Sciatic nerve (tissue), 2 donors: Measurements from ENCODE around the gene RASA4B. TPM values are rescaled to one million over a fixed set of nuclear protein-coding genes. Genes with fewer than 3 reads are reported as not detected.
"Not testable (repeated sequence)": the region's sequence is repeated elsewhere in the genome, so short reads cannot be mapped to it uniquely, and the experiment has no call there.

Source experiments
- ATAC-seq: fragments of 200-7000 bp; cut with Tn5 transposase; one replicate; pipeline ENCODE4 v1.9.1; 2020; ENCODE audit warnings: mild to moderate bottlenecking, moderate library complexity
- DNase-seq: peaks from one replicate; pipeline ENCODE4 v3.0.0-alpha.2; 2020; ENCODE audit warnings: low spot score
- intact Hi-C: fragments of 100-400 bp; cut with DNase I; formaldehyde crosslinking; loops from one replicate; pipeline ENCODE4 v1.14.2; 2022
- total RNA-seq: library from RNA; stranded (reverse); fragmentation: NEBNext Ultra II Directional; extraction: Animal tissue kit (Norgen Biotek cat#: 25700); gene quantifications from one replicate; pipeline ENCODE4 v1.2.1, GENCODE V29; 2021
- donor health status: DM: no; HTN: no; CAD: no.
- donor health status: DM: no; HTN: no; CAD: no.

RASA4B gene
- total RNA-seq, 1 donor from 2014 or later: 59.3 TPM

- peak; percentile 2 for ATAC-seq
- intact Hi-C loops: no loop called here
- DNase-seq: no peak
Measured at GRCh38 chr7:102463841-102464576, 53.6 kb downstream of the RASA4B start.

DNA sequence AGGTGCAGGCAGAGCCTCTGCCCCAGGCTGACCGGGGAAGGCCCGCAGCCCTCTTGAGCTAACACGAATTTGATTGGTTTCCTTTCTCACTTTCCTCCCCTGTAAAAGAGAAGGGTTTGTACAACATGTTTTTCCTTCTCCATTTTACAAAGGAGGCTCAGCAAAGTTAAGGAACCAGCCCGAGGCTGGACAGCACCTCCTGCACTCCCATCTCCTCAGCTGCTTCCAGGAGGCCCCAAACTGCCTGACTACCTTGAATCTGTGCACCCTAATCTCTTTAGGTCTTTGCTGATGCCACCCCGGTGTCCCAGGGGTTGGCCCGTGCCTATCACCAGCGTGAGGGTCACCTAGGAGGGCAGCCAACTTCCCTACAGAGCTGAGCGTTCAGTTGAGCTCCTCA lies 57.1 kb downstream of the RASA4B start:
- DNase-seq (no peak), ATAC-seq (no peak)
- intact Hi-C loops: no loop called here

DNA sequence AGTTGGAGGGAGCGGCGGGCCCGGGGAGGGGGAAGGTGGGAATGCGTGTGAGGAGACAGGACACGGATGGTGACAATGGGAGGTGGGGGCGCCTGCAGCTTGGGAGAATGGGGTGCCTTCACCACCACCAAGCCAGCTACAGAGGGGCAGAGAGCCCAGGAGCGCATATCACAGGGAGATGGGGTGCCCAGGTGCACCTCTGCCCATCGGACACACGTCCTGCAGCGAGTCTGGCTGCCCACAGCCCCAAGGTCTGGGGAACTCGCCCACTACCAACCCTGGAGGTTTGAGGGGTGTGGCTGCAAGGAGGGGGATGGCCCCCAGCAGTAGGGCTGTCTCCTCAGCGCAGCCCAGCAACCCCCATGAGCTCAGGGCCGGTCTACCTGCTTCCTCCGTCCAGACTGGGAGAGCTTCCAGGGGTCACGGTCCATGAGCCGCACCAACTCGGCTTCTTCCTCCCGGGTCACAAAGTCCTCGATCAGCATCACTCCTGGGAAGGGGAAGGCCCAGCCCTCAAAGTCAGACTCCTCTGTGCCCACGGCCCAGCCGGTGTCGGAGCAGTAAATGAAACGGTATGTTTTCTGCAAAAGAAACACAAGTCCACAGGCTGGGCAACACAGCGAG lies 58.2 kb downstream of the RASA4B start:
- no peak for DNase-seq
- ATAC-seq: no peak
- intact Hi-C loops: no loop called here

GRCh38 chr7:102457352-102457924 lies 60.1 kb downstream of the RASA4B start:
- ATAC-seq: no peak
- DNase-seq: no peak
- intact Hi-C loops: no loop called here

- no peak for ATAC-seq
- DNase-seq: no peak
- intact Hi-C loops: no loop called here
Measured at GRCh38 chr7:102456327-102456726, 61.2 kb downstream of the RASA4B start.

DNA sequence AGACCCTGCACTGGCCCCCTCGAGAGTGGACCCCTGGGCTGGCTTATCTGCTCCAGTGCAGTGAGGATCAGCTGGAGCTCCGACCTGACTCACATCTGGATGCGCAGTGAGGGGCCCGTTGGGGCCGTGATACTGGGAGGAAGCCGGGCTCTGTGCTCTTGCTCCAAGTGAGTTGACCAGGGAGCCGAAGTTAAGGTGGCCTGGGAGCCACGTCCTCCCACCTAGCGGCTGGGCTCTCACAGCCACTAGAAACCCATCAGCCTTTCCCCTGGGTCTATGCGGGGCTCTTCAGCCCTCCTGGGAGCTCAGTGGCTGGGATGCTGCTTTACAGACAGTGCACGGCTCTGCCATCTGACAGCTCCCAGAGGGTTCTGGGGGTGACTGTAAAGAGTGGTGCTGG lies 62.0 kb downstream of the RASA4B start:
- ATAC-seq (no peak), DNase-seq (no peak)
- intact Hi-C loops: no loop called here

GRCh38 chr7:102454932-102455331 lies 62.6 kb downstream of the RASA4B start:
- intact Hi-C loops, ATAC-seq: not testable (repeated sequence)

DNA sequence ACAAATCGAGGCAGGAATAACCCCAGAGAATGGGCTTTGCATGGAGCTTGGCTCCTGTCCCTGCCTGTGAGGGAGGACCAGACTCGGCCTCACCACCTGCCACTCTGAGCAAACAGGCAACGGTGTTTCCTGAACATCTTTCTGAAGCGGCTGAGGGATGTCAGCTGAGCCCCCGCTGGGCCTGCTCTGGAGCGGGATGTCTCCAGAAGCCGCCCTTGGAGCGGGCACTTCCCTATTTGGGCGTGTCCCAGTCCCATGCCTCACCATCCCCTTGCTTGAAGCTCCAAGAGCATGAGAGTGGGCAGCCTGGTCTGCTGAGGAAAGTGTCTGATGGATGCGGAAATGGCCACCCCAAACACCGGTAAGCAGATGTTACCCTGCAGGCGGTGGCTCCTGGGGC lies 63.1 kb downstream of the RASA4B start:
- DNase-seq: no peak
- intact Hi-C loops: no loop called here
- ATAC-seq: no peak

More at GRCh38 chr7:102454932-102455331, 62.6 kb downstream of the RASA4B start:
- not testable (repeated sequence) for DNase-seq

DNA sequence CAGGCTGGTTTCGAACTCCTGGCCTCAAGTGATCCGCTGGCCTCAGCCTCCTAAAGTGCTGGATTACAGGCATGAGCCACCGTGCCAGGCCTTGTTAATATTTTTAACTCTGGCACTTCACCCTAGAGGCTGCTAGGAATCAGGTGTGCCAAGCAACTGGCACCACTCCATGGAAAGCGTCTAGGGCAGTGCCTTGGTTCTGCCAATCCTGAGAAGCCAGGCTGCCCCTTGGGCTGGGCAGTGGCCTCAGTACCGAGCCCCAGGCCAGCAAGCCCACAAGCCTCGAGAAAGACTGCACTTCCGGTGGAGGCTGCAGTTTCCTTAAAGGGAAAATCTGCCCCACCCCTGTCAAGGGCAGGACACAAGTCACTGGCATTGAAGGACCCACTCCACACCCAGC lies 64.3 kb downstream of the RASA4B start:
- intact Hi-C loops: no loop called here
- no peak for ATAC-seq

DNA sequence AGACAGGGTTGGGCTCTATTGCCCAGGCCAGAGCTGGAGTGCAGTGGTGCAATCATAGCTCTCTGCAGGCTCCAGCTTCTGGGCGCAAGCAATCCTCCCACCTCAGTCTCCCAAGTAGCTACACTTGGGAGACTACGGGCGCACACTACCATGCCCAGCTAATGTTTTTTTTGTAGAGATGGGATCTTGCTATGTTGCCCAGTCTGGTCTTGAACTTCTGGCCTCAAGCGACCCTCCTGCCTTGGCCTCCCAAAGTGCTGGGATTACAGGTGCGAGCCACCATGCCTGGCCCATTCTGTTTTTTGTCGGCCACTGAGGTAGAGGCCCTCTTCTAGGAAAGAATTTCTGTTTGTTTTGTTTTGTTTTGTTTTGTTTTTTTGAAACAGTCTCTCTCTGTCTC lies 65.1 kb downstream of the RASA4B start:
- DNase-seq (no peak), ATAC-seq (no peak)
- intact Hi-C loops: no loop called here

More for the DNA sequence above, 64.3 kb downstream of the RASA4B start:
- DNase-seq: no peak

DNA sequence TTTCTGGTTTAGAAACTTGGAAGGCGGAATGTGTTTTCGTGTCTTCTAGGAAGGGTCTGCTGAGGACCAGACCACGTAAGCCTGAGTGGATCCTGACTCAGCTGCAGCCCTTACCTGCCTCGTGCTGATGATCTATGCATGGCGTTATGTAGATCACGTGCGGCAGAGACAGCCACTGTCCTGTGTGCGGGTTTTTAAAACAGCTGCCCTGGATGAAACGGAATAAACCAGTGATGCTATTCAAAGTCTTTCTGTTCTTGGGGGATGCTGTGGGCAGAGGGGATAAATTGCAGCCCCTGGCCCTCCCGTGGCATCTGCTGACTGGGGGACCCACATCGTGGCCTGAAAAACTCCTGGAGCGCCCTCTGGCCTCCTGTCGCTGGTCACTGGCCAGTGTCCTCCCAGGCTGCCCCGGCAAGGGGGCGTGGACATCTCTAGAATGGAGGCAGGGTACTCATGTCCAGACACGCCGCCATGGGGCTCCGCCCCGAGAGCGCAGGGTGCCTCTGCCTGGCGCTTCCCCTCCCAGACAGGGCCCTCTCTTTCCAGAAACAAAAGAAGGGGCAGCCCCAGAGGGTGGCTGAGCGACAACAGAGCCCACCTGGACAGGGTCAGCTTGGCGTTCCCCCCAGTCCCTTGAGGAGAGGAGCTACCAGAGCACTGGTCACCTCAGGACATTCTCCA lies 66.1 kb downstream of the RASA4B start:
- ATAC-seq: no peak
- intact Hi-C loops: no loop called here

DNA sequence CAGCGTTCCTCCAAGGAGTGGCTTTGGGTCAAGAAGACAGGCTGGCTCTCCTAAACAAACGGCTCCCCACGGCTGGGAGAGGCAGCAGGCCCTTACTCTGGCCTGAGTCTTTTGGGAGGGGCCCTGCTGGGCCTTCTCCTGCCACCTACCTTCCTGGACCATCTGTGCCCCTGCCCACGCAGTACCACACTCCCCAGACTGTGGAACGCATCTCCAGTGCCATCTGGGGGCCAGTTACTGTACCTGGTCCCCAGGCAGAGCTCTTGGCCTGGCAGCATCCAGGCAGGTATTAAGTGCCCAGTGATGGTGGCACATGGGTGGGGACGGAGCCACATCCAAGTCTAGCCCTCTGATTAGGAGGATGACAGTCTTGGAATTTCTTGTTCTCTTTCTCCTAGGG lies 67.3 kb downstream of the RASA4B start:
- ATAC-seq: no peak

More for the DNA sequence above, 66.1 kb downstream of the RASA4B start:
- no peak for DNase-seq

GRCh38 chr7:102449136-102449535 lies 68.4 kb downstream of the RASA4B start:
- ATAC-seq (no peak), DNase-seq (no peak)
- intact Hi-C loops: no loop called here

More for the DNA sequence above, 67.3 kb downstream of the RASA4B start:
- DNase-seq: no peak
- intact Hi-C loops: no loop called here

- ATAC-seq (no peak), DNase-seq (no peak)
- intact Hi-C loops: no loop called here
Measured at GRCh38 chr7:102447311-102447710, 70.3 kb downstream of the RASA4B start.

- DNase-seq (no peak), ATAC-seq (no peak)
- intact Hi-C loops: no loop called here
Measured at GRCh38 chr7:102446387-102447156, 71.0 kb downstream of the RASA4B start.

DNA sequence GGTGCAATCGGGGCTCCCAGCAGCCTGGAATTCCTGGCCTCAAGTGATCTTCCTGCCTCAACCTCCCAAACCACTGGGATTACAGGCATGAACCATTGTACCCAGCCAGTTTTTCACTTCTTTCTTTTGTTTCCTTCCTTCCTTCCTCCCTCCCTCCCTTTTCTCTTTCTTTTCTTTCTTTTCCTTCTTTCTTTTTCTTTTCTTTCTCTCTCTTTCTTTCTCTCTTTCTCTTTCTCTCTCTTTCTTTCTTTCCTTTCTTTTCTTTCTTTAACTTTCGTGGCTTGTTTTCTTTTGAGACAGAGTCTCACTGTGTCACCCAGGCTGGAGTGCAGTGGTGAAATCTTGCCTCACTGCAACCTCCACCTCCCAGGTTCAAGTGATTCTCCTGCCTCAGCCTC lies 71.9 kb downstream of the RASA4B start:
- no peak for DNase-seq
- intact Hi-C loops: no loop called here
- ATAC-seq: no peak

- ATAC-seq (no peak), DNase-seq (no peak)
- intact Hi-C loops: no loop called here
Measured at GRCh38 chr7:102444961-102445673, 72.5 kb downstream of the RASA4B start.

DNA sequence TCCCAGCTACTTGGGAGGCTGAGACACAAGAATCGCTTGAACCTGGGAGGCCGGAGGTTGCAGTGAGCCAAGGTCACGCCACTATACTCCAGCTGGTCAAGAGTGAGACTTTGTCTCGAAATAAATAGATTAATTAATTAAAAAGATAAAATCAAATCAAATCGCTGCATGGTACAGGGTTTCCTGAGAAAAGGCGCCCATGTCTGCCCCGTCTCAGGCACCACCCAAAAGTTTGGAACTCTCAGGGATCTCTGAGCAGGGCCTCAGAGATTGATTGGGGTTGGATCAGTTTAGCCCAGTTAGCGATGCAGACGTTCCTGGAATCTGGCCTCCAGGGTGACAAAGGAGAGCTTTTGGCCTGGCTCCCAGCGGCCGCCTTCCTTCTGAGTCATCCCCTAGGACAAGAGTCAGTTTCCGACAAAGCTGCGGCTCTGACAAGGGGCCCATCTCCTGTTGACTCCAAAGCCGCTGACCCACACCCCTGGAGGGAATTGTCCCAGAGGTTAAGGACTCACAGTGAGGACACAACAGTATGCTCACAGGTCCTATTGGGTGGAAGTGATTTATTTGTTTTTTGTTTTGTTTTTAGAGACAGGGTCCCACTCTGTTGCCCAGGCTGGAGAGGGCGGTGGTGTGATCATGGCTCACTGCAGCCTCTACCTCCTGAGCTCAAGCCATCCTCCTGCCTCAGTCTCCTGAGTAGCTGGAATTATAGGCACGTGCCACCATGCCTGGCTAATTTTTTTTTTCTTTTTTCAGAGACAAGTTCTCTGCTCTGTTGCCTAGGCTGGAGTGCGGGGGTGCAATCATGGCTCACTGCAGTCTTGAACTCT lies 77.4 kb downstream of the RASA4B start:
- ATAC-seq: no peak
- intact Hi-C loops: no loop called here
- DNase-seq: no peak
